Peyer's patch (tissue), 4 donors: ENCODE measurements around the gene PCDHGB3. TPM values are rescaled to one million over a fixed set of nuclear protein-coding genes. Genes with fewer than 3 reads are reported as not detected.
A peak's percentile ranks its signal among the peaks of the same experiment; 100 is the strongest.
"Not testable (repeated sequence)": the region's sequence is repeated elsewhere in the genome, so short reads cannot be mapped to it uniquely, and the experiment has no call there.

ENCODE experiments used
- DNase-seq, 3 donors: peaks; one replicate each; pipeline ENCODE4 v3.0.0-alpha.2; 2017 to 2019
- H3K27ac ChIP-seq, 4 donors: fragments of 200-600 bp; sonication (generic); one replicate each; pipeline ENCODE4 v1.5.1; 2016 to 2019
- H3K27me3 ChIP-seq, 2 donors: fragments of 200-600 bp; sonication (generic); one replicate each; pipeline ENCODE4 v1.5.1; 2019
- H3K36me3 ChIP-seq, 3 donors: fragments of 200-600 bp; sonication (generic); one replicate each; pipeline ENCODE4 v1.5.1; 2016 to 2019
- H3K4me1 ChIP-seq, 4 donors: fragments of 200-600 bp; sonication (generic); one replicate each; pipeline ENCODE4 v1.5.1; 2016 to 2019
- H3K4me3 ChIP-seq, 4 donors: fragments of 200-600 bp; sonication (generic); 1 replicate in 3 of 4; 2 replicates in 1 of 4; pipeline ENCODE4 v1.5.1; 2016 to 2019; ENCODE audit warnings: mild to moderate bottlenecking in 1 of 4
- H3K9me3 ChIP-seq, 4 donors: fragments of 200-600 bp; sonication (generic); one replicate each; pipeline ENCODE4 v1.5.1; 2016 to 2019; ENCODE audit warnings: mild to moderate bottlenecking in 1 of 4
- CTCF ChIP-seq, 6 experiments: fragments of 450-650 bp in 4 of 6; fragments of 200-600 bp in 2 of 6; sonication (generic) in 1 of 6; IDR thresholded peaks; one replicate each; pipeline ENCODE4 v1.5.1; 2017 to 2019; ENCODE audit warnings: antibody characterized with exemption in 6 of 6, mild to moderate bottlenecking in 3 of 6, moderate library complexity in 1 of 6
- POLR2A ChIP-seq, 2 donors: fragments of 450-650 bp; IDR thresholded peaks; one replicate each; pipeline ENCODE4 v1.5.1; 2017; ENCODE audit warnings: antibody characterized with exemption in 2 of 2, mild to moderate bottlenecking in 2 of 2, moderate library complexity in 2 of 2
- total RNA-seq, 4 donors: library from RNA; depleted of rRNA; stranded (reverse); fragments of >200 nt; gene quantifications; one replicate each; pipeline ENCODE4 v1.1.0, GENCODE V29; 2016

Gene PCDHGB3
- total RNA-seq, 4 donors from 2014 or later: 1.6 to 5.0 (median 2.0) TPM

GRCh38 chr5:141345327-141345726 lies 24.7 kb upstream of the PCDHGB3 start:
- no peak for TF ChIP-seq POLR2A (IDR thresholded peaks at IDR 0.05)
- no peak for TF ChIP-seq CTCF (IDR thresholded peaks at IDR 0.05)
- no peaks in the 10 kb centered on the region for H3K36me3 ChIP-seq
- H3K9me3 ChIP-seq: peaks cover 0 to 40% (median 8%) of the 10 kb centered on the region in 4 donors
- DNase-seq: no peak
- H3K4me1 ChIP-seq: no peaks in the 10 kb centered on the region
- no peaks in the 10 kb centered on the region for H3K27me3 ChIP-seq
- no peak overlapping the region for H3K27ac ChIP-seq
- H3K4me3 ChIP-seq: no peak overlapping the region

GRCh38 chr5:141346017-141346416 lies 24.0 kb upstream of the PCDHGB3 start:
- peaks cover 0 to 41% (median 8%) of the 10 kb centered on the region in 4 donors for H3K9me3 ChIP-seq
- H3K27ac ChIP-seq, H3K4me3 ChIP-seq, H3K36me3 ChIP-seq, DNase-seq, H3K4me1 ChIP-seq, H3K27me3 ChIP-seq: not testable (repeated sequence)

- H3K4me1 ChIP-seq: no peaks in the 10 kb centered on the region
- no peaks in the 10 kb centered on the region for H3K36me3 ChIP-seq
- H3K27ac ChIP-seq: no peak within 1 kb of the TSS
- no peak for DNase-seq
- H3K27me3 ChIP-seq: no peaks in the 10 kb centered on the region
- H3K4me3 ChIP-seq: peak within 1 kb of the TSS in 1 of 4 donors; percentile 10
- peaks cover 0 to 40% (median 6%) of the 10 kb centered on the region in 4 donors for H3K9me3 ChIP-seq
- TF ChIP-seq CTCF (IDR thresholded peaks at IDR 0.05): peak in 3 of 6 experiments; percentile 6 to 13 (median 9)
- TF ChIP-seq POLR2A (IDR thresholded peaks at IDR 0.05): no peak
Observed at GRCh38 chr5:141349917-141350619, 20.0 kb upstream of the PCDHGB3 start, which contains the start of gene PCDHGB1. Gene PCDHGB1 (plus strand): TSS chr5:141350099. CDS start chr5:141350261, 162 bp downstream.

GRCh38 chr5:141351591-141351990 lies 18.5 kb upstream of the PCDHGB3 start:
- Histone ChIP-seq H3K4me3 (no peak overlapping the region), H3K27me3 (no peaks in the 10 kb centered on the region), H3K27ac (no peak overlapping the region), H3K4me1 (no peaks in the 10 kb centered on the region), H3K36me3 (no peaks in the 10 kb centered on the region), H3K9me3 (peaks cover 0 to 38% (median 5%) of the 10 kb centered on the region in 4 donors)
- DNase-seq: no peak
- TF ChIP-seq POLR2A (IDR thresholded peaks at IDR 0.05) (no peak), CTCF (IDR thresholded peaks at IDR 0.05) (no peak)

- no peaks in the 10 kb centered on the region for H3K4me1 ChIP-seq
- no peak within 1 kb of the TSS for H3K27ac ChIP-seq
- peak within 1 kb of the TSS in 2 of 4 donors; percentile 30 to 32 for H3K4me3 ChIP-seq
- H3K9me3 ChIP-seq: peaks cover 0 to 53% (median 7%) of the 10 kb centered on the region in 4 donors
- no peaks in the 10 kb centered on the region for H3K36me3 ChIP-seq
- no peaks in the 10 kb centered on the region for H3K27me3 ChIP-seq
- DNase-seq: no peak
- TF ChIP-seq POLR2A (IDR thresholded peaks at IDR 0.05) (no peak), CTCF (IDR thresholded peaks at IDR 0.05) (peak in 4 of 6 experiments; percentile 3 to 25 (median 8))
Observed at GRCh38 chr5:141354900-141355469, 15.1 kb upstream of the PCDHGB3 start, which contains the start of gene PCDHGA4. Gene PCDHGA4 (plus strand): TSS chr5:141355021. CDS start chr5:141355108, 87 bp downstream.

GRCh38 chr5:141355641-141356040 lies 14.4 kb upstream of the PCDHGB3 start:
- Histone ChIP-seq H3K4me3 (no peak overlapping the region), H3K9me3 (peaks cover 0 to 58% (median 7%) of the 10 kb centered on the region in 4 donors), H3K27me3 (no peaks in the 10 kb centered on the region)

More at GRCh38 chr5:141355641-141356040, 14.4 kb upstream of the PCDHGB3 start:
- Histone ChIP-seq H3K27ac (no peak overlapping the region), H3K36me3 (no peaks in the 10 kb centered on the region), H3K4me1 (no peaks in the 10 kb centered on the region)
- DNase-seq: no peak
- no peak for TF ChIP-seq CTCF (IDR thresholded peaks at IDR 0.05)
- no peak for TF ChIP-seq POLR2A (IDR thresholded peaks at IDR 0.05)
